Omental fat pad (tissue), 4 donors: ENCODE data around the gene ABHD4. TPM values are rescaled to one million over a fixed set of nuclear protein-coding genes. Genes with fewer than 3 reads are reported as not detected.

ENCODE experiments used
- ATAC-seq: fragments of 150-250 bp; one replicate; pipeline ENCODE4 v1.9.1; 2016; ENCODE audit warnings: mild to moderate bottlenecking, moderate library complexity; ENCODE audit not compliant: low FRiP score
- DNase-seq: peaks from one replicate; pipeline ENCODE4 v3.0.0-alpha.2; 2019; ENCODE audit warnings: low spot score
- total RNA-seq, 4 donors: library from RNA; depleted of rRNA; stranded (reverse); fragments of >200 nt; gene quantifications; one replicate each; pipeline ENCODE4 v1.1.0, GENCODE V29; 2016
- TF ChIP-seq, protein P1 (sequence below), 3 donors: fragments of 450-650 bp; IDR thresholded peaks; one replicate each; pipeline ENCODE4 v1.5.1; 2016 to 2017; ENCODE audit warnings: antibody characterized with exemption in 3 of 3, mild to moderate bottlenecking in 3 of 3, moderate library complexity in 2 of 3

Gene ABHD4, protein sequence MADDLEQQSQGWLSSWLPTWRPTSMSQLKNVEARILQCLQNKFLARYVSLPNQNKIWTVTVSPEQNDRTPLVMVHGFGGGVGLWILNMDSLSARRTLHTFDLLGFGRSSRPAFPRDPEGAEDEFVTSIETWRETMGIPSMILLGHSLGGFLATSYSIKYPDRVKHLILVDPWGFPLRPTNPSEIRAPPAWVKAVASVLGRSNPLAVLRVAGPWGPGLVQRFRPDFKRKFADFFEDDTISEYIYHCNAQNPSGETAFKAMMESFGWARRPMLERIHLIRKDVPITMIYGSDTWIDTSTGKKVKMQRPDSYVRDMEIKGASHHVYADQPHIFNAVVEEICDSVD
- 10 to 100 TPM; 14.9 to 33.5 (median 21.1) TPM for total RNA-seq

DNA sequence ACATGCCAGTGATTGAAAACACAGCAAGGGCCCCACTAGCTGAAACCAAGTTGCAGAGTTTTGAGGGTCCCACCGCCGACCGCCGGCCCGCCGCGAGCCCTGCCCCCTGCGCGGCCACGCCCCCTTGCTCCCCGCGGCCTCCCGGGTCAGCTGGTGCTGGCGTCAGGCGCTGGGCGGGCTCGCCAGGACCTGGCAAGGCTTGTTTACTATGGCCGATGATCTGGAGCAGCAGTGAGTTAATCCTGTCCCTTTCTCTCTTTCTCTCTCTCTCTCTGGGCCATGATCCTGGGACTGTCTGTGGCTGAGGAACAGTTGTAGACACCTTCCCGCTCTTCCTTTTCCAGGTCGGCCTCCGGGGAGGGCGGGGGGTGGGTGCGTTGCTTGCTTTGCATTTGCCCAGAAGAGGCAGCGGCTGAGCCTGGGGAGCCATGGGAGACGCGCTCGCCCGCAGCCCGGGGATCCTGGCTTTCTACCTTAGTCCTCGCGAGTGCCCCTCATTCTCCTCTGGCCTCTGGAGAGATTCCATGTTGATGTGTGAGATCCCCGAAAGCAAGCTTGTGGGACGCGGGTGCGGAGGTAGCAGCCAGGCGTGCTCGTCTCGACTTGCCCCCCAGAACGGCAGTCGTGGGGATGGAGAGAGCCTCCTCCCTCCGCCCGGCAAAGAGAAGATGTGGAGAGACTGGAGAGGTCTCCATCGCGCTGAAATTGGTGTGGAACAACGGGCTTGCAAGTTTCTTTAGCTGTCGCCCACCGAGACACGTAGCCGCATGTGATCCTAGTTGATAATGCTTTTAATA is at the start of gene ABHD4:
Gene ABHD4 (plus strand): TSS at position 202 of the 797 bp plus-strand sequence. CDS start 7 bp downstream, at position 209.
- DNase-seq (peak; percentile 60), ATAC-seq (peak; percentile 92)
- TF ChIP-seq, protein P1, sequence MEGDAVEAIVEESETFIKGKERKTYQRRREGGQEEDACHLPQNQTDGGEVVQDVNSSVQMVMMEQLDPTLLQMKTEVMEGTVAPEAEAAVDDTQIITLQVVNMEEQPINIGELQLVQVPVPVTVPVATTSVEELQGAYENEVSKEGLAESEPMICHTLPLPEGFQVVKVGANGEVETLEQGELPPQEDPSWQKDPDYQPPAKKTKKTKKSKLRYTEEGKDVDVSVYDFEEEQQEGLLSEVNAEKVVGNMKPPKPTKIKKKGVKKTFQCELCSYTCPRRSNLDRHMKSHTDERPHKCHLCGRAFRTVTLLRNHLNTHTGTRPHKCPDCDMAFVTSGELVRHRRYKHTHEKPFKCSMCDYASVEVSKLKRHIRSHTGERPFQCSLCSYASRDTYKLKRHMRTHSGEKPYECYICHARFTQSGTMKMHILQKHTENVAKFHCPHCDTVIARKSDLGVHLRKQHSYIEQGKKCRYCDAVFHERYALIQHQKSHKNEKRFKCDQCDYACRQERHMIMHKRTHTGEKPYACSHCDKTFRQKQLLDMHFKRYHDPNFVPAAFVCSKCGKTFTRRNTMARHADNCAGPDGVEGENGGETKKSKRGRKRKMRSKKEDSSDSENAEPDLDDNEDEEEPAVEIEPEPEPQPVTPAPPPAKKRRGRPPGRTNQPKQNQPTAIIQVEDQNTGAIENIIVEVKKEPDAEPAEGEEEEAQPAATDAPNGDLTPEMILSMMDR (IDR thresholded peaks at IDR 0.05): no peak

DNA sequence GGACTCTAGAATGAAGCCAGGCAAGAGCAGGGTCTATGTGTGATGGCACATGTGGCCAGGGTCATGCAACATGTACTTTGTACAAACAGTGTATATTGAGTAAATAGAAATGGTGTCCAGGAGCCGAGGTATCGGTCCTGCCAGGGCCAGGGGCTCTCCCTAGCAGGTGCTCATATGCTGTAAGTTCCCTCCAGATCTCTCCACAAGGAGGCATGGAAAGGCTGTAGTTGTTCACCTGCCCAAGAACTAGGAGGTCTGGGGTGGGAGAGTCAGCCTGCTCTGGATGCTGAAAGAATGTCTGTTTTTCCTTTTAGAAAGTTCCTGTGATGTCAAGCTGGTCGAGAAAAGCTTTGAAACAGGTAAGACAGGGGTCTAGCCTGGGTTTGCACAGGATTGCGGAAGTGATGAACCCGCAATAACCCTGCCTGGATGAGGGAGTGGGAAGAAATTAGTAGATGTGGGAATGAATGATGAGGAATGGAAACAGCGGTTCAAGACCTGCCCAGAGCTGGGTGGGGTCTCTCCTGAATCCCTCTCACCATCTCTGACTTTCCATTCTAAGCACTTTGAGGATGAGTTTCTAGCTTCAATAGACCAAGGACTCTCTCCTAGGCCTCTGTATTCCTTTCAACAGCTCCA is 48.7 kb upstream of the ABHD4 start:
- ATAC-seq (no peak), DNase-seq (no peak)
- TF ChIP-seq, protein P1 (IDR thresholded peaks at IDR 0.05): no peak

DNA sequence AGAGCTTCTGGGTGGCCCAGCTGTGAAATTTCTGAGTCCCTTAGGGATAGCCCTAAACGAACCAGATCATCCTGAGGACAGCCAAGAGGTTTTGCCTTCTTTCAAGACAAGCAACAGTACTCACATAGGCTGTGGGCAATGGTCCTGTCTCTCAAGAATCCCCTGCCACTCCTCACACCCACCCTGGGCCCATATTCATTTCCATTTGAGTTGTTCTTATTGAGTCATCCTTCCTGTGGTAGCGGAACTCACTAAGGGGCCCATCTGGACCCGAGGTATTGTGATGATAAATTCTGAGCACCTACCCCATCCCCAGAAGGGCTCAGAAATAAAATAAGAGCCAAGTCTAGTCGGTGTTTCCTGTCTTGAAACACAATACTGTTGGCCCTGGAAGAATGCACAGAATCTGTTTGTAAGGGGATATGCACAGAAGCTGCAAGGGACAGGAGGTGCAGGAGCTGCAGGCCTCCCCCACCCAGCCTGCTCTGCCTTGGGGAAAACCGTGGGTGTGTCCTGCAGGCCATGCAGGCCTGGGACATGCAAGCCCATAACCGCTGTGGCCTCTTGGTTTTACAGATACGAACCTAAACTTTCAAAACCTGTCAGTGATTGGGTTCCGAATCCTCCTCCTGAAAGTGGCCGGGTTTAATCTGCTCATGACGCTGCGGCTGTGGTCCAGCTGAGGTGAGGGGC is 48.0 kb upstream of the ABHD4 start:
- DNase-seq (no peak), ATAC-seq (no peak)
- TF ChIP-seq, protein P1 (IDR thresholded peaks at IDR 0.05): no peak

DNA sequence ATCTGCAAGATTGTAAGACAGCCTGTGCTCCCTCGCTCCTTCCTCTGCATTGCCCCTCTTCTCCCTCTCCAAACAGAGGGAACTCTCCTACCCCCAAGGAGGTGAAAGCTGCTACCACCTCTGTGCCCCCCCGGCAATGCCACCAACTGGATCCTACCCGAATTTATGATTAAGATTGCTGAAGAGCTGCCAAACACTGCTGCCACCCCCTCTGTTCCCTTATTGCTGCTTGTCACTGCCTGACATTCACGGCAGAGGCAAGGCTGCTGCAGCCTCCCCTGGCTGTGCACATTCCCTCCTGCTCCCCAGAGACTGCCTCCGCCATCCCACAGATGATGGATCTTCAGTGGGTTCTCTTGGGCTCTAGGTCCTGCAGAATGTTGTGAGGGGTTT is 46.5 kb upstream of the ABHD4 start:
- TF ChIP-seq, protein P1 (IDR thresholded peaks at IDR 0.05): no peak
- ATAC-seq: no peak
- no peak for DNase-seq

DNA sequence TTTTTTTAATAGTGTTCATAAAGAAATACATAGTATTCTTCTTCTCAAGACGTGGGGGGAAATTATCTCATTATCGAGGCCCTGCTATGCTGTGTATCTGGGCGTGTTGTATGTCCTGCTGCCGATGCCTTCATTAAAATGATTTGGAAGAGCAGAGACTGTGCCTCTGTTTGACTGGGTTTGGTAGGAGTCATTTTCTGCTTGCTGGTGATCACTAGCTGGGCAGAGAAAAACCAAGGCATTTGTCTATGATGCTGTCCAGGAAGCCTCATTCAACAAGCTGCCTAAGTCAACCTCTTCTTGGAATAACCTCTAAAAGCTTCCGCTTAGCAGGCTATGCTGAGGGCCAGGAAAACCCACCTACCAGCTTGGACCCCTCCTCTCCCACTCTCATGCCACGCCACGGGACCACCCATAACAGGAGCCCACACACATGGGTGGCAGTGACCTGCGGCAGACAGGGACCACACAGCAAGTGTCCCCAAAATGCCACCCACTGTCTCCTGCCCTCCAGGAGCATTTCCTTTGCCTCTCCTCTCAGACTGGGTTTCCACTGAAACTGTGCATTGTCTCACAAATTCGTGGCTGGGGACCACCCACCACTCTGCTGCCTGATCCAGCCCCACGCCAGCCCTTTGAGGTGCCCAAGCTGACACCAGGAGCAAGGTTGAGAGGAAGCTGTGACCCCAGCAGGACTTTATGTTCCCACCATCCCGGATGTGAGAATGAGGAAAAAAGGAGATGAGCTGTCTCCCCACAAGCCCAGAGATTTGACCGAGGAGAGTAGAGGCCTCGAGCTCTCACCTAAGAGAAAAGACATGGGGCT is 45.9 kb upstream of the ABHD4 start:
- no peak for ATAC-seq
- TF ChIP-seq, protein P1 (IDR thresholded peaks at IDR 0.05): no peak
- DNase-seq: no peak

DNA sequence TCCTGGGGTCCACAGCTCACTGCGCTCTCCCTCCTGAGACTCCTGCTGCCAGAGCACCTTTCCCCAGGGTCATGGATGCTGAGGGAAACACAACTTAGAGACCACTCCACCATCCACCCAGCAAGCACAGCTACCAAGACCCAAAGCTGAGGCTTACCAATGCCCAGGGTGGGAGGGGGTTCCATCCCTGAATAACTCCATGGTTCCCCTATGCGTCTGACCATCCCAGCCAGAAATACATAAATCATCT is 45.3 kb upstream of the ABHD4 start:
- TF ChIP-seq, protein P1 (IDR thresholded peaks at IDR 0.05): no peak
- DNase-seq: no peak
- ATAC-seq: no peak
